Activated naive CD4-positive, alpha-beta T cell treated with anti-CD3 and anti-CD28 coated beads, Interleukin-2, amount 10 ng/mL, durations not matched to agents 5 hours and 36 hours (primary cell): ENCODE data around the gene ABHD2. TPM values are rescaled to one million over a fixed set of nuclear protein-coding genes. Genes with fewer than 3 reads are reported as not detected.

Source experiments
- total RNA-seq, 2 experiments: library from RNA; stranded (reverse); gene quantifications; one replicate each; pipeline ENCODE4 v1.2.3, GENCODE V29; 2021

Gene ABHD2, protein sequence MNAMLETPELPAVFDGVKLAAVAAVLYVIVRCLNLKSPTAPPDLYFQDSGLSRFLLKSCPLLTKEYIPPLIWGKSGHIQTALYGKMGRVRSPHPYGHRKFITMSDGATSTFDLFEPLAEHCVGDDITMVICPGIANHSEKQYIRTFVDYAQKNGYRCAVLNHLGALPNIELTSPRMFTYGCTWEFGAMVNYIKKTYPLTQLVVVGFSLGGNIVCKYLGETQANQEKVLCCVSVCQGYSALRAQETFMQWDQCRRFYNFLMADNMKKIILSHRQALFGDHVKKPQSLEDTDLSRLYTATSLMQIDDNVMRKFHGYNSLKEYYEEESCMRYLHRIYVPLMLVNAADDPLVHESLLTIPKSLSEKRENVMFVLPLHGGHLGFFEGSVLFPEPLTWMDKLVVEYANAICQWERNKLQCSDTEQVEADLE
- total RNA-seq = 10 to 100 TPM; 62.0 to 64.5 TPM

DNA sequence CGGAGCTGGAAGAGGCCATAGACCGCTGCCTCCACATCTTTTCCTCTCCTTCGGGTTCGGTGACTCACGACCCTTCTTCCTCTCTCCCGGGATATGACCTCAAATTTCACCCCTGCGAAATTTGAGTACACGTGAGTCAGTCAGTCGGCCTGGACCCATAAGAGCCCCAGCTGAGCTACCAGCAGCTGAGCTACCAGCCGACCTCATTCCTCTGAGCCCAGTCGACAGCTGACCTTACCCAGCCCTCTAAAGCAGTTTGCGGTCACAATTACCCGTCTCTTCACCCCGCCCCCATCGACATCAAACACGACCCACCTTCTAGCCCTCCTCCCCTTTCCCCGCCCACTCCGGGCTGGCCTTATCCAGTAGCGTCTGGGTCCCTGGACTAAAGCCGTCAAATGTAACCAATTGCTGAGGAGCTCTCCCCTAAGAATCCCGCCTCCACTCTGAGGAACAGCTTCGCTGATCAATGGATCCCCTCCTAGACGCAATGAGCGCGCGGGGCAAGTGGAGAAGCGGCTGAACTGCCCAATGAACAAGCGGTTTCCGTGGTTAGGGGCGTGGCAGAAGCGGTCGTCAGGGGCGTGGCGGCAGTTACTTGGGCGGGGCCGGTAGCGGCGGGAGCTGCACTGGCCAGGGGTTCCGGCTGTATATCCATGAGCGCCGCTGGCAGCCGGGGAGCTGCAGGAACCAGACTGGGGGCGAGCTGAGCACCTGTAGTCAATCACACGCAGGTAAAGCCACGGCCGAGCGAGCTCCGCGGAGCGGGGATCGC is at the start of gene ABHD2:
Gene ABHD2, plus strand, starts transcription at position 627 of the 775 bp plus-strand sequence. CDS start 27,872 bp downstream, outside the sequence.

DNA sequence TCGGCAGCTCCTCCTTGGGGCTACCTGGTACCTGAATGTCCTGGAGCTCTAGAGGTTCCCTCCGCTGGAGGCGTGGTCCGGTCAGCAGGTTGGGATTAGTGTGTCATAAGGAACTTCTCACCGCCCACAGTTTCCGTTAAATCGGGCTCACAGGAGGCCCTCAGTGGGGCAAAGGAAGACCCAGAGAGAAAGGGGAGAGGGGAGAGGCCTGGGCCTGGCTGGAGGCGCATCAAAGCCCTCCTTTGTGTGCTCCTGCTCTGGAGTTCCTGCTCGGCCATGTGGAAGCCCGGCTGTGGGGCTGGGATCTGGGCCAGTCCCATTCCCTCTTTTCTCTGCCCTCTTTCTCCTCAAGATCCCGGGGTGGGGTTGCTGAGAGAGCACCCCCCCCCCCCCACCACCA is 133.3 kb downstream of the ABHD2 start, which contains the start of gene RLBP1:
Gene RLBP1, minus strand, starts transcription at position 37 of the 400 bp plus-strand sequence. CDS start 2,604 bp downstream, outside the sequence.

DNA sequence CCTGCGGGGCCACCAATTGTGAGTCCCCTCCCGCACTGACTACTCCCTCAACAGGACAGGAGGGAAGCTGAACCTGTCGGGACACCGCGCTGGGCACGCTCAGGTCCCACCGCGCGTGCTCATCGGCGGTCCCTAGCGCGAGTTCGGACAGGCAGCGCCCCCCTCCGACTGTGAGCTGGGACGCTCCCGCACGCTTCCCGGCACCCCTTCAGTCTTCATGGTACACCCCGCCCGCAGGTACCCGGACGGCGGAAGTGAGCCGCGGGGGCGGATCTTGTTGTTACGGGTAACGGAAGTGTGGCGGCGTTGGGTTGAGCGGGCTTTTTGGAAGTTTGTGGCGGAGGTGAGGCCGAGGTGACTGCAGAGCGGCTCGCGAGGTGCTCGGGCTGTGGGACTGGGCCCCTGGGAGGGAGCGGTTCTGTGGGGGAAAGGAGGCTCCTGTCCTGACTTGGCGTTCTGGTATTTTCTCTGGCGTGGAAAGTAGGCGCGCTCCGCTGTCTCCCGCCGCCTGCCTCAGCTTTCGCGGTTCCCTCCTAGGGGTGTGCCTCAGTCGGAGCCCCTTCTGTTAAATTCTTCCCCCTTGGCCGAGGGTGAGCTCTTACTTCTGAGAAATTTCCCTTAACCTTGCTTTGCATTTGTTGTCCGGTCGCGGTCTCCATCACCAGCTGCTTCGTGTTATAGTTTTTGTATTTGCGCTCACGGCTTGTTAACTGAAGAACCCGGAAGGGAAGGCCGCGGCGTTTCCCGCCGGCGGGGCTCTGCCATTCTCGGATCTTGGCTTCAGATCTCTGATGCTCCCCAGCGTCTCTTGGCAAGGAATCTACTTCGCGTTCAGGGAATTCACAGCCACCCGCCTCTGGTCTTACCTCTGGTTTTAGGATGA is 155.7 kb downstream of the ABHD2 start, which contains the start of gene FANCI:
Gene FANCI, plus strand, starts transcription at position 289 of the 883 bp plus-strand sequence. CDS start 3,669 bp downstream, outside the sequence.

Other genes starting within 250 kb of the ABHD2 start
- gene HAPLN3, start 192.9 kb upstream of the ABHD2 start, total RNA-seq = 100 to 1,000 TPM; 119 to 123 TPM
- 10 to 100 TPM; 60.5 to 61.2 TPM for gene MFGE8, start 175.1 kb upstream of the ABHD2 start, total RNA-seq
- gene RLBP1, start 133.1 kb downstream of the ABHD2 start, total RNA-seq = not detected
- gene FANCI, start 155.5 kb downstream of the ABHD2 start, total RNA-seq = 100 to 1,000 TPM; 153 to 161 TPM
- gene POLG, start 246.4 kb downstream of the ABHD2 start, total RNA-seq = 100 to 1,000 TPM; 101 to 104 TPM